WI38 (cell line): ENCODE data around the gene TMEM44.

Experiments used
- H3K4me3 ChIP-seq: 2 replicates; pipeline ENCODE4 v1.5.1; 2011; ENCODE audit warnings: low read depth, mild to moderate bottlenecking, control low read depth, low read length
- TF ChIP-seq, protein P1 (sequence below): IDR thresholded peaks from 2 replicates; pipeline ENCODE4 v1.5.1; 2012; ENCODE audit warnings: low read depth, mild to moderate bottlenecking, control low read depth, low read length

Gene TMEM44, protein sequence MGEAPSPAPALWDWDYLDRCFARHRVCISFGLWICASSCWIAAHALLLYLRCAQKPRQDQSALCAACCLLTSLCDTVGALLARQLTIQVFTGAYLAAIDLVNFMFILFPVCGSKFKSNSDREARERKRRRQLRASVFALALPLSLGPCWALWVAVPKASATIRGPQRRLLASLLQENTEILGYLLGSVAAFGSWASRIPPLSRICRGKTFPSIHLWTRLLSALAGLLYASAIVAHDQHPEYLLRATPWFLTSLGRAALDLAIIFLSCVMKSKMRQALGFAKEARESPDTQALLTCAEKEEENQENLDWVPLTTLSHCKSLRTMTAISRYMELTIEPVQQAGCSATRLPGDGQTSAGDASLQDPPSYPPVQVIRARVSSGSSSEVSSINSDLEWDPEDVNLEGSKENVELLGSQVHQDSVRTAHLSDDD

DNA sequence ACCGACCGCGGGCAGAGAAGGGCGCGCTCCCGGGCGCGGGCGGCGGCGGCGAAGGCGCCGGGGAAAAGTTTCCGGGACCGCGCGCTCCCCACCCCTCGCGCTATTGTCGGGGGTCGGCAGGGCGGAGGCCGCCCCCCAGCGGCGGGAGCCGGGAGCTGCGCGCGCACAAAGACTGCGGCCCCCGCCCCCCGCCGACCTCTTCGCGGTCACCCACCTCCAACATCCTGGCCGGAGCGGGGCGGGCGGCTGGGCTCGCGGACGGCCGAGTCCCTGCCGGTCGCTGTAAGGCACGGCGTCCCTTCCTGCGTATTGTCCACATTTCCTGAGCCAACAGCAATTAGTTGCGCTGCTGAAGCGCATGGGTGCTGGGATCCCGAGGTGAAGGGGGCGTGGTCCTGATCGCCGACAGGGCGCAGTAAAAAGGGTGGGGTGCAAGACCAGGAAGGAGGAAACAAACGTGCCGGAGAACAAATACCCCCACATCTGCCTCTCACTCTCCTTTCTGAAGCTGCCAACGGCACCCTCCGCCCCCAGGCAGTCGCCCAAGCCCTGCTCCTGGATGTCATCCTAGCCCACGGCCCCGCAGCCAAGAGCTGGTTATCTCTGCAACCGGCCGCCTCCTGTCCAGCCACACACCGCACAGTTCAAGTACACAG lies at the start of gene TMEM44:
TMEM44 (minus strand) TSS at position 71 of the 656 bp plus-strand sequence. CDS start 204 bp downstream, outside the sequence.
- TF ChIP-seq, protein P1, sequence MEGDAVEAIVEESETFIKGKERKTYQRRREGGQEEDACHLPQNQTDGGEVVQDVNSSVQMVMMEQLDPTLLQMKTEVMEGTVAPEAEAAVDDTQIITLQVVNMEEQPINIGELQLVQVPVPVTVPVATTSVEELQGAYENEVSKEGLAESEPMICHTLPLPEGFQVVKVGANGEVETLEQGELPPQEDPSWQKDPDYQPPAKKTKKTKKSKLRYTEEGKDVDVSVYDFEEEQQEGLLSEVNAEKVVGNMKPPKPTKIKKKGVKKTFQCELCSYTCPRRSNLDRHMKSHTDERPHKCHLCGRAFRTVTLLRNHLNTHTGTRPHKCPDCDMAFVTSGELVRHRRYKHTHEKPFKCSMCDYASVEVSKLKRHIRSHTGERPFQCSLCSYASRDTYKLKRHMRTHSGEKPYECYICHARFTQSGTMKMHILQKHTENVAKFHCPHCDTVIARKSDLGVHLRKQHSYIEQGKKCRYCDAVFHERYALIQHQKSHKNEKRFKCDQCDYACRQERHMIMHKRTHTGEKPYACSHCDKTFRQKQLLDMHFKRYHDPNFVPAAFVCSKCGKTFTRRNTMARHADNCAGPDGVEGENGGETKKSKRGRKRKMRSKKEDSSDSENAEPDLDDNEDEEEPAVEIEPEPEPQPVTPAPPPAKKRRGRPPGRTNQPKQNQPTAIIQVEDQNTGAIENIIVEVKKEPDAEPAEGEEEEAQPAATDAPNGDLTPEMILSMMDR = peak; percentile 38
- peak within 1 kb of the TSS; percentile 83 for H3K4me3 ChIP-seq

DNA sequence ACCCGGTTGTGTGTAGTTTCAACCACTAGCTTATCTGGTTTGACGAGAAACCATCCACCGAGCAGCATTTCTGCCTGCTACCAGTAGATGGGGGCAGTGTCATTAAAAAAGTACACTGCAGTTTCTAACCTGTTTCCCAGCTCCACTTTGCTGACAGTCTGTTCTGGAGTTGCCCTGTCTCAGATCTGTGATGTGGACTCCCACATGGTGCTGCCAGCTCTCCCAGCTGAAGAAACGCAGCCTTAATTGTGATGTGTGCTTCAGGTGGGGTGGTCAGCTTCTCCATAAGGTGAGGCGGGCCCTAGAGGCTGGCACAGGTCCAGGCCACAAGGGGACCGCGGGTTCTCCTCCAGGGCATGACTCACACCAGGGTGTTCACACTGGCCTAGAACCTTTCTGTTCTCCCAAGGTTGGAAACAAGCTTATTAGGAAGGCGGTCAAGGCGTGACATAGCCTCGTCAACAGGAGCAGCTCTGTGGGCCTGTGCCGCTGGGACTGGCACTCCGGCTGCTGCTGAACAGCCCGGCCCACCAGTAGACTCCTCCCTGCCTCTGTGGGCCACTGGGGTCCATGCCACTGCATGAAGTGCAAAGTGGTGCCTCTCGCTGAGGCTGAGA lies 49.6 kb upstream of the TMEM44 start:
- no peak overlapping the region for H3K4me3 ChIP-seq
- TF ChIP-seq, protein P1 = peak; percentile 86

DNA sequence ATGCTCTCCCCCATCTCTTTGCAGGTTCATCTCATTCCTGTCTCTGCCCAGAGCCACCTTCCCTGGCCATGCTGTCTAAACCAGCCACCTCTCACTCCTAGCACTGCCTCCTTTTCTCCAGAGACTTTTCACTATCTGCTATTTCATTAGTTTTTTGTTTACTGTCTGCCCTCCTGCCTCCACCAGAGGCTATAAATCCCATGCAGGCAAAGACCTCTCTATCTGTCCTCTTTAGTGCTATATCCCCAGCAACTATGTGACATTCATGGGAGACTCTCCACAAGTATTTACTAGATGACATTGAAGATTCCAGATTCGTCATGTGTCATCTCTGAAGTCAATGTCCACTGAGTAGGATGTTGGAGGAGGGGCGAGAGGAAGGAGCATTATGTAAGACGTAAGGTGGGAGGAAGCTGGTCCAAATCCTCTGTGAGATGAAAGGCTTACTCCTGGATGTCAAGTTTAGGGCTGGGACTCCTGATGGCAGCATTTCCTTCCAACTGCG lies 49.0 kb upstream of the TMEM44 start:
- TF ChIP-seq, protein P1 = no peak
- H3K4me3 ChIP-seq = no peak overlapping the region

DNA sequence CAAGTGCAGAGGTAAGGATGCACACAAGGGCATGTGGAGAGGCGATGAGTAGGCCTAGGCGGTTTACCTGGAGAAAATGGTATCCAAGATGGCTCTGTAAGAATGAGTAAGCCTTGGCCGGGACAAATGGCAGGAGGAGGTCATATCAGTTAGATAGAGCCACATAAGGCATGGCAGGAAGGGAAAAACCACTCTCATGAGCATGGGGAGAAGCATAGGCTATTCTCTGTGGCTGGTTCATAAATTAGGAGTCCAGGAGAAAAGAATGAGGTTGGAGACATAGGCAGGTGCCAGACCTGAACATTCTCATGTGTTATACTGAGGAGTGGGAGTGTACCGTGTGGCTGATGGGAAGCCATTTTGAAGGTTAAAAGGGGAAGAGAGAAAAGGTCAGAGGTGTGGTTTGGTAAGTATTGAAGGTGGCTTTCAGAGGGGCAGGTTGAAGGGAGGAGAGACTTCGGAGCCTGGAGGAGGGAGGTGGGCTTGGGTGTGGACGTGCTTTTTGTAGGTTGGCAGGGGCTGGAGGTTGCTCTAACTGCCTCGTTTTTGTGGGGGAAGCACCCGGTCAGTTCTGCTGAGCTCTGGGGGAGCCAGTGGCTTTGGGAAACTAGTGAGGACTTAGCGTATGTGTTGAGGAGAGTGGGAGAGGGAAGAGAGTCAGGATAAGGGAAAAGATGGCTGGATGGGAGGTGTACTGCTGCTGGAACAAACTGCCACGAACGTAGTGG lies 47.8 kb upstream of the TMEM44 start:
- TF ChIP-seq, protein P1 = no peak

DNA sequence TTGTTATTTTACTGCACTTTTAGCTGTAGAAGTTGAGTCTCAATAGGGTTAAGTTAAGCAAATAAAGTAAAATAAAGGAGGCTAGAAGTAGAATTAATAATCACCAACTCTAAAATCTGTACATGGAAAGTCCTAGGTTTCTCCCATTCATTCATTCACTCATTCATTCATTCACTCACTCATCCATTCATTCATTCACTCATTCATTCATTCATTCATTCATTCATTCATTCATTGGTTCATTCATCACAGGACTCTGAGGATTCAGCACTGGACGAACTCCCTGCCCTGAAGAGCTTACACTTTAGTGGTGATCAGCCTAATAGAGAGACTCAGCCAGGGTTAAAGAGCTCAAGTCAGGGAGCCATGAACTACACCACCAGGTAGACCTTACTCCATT lies 43.3 kb upstream of the TMEM44 start:
- TF ChIP-seq, protein P1 = no peak
- no peak overlapping the region for H3K4me3 ChIP-seq

More for the DNA sequence above, 47.8 kb upstream of the TMEM44 start:
- H3K4me3 ChIP-seq = no peak overlapping the region

DNA sequence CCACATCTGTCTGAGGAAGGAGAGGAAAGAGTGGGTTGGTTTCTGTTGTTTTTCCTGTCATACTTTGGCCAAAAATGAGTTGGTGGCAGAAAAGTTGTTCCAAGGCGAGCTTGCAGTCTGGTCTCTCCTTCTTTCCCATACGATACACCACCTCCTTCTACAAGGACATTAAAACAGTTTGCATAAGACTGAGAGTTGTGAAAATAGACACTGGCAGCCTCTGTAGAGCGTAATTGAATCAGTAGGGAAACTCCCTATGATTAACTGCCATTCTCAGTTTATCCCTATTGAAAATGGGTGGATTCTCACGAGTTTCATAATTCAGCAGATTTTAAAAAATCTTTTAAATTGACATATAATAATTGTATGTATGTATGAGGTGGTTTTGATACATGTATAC lies 42.5 kb upstream of the TMEM44 start:
- H3K4me3 ChIP-seq = no peak overlapping the region
- TF ChIP-seq, protein P1 = no peak
